SK-N-SH treated with all-trans-retinoic acid at 6 μM for 48 hours (cell line): ENCODE measurements around the gene SMC6.

Experiments
- ATAC-seq: fragments of 200-7000 bp; cut with Tn5 transposase; 3 replicates; pipeline ENCODE4 v1.9.1; 2020; ENCODE audit warnings: mild to moderate bottlenecking, moderate library complexity
- ARNTL ChIP-seq: fragments of 450-650 bp; formaldehyde crosslinking; IDR thresholded peaks from 2 replicates; pipeline ENCODE4 v1.5.0; 2020; ENCODE audit warnings: low read depth, mild to moderate bottlenecking, moderate library complexity, borderline replicate concordance
- BACH2 ChIP-seq: fragments of 250-450 bp; sonication (Bioruptor Pico); IDR thresholded peaks from 2 replicates; pipeline ENCODE4 v1.9.0; 2021; ENCODE audit warnings: mild to moderate bottlenecking, borderline replicate concordance
- CREB5 ChIP-seq: fragments of 250-450 bp; sonication (Bioruptor Pico); IDR thresholded peaks from 2 replicates; pipeline ENCODE4 v1.5.1; 2020; ENCODE audit warnings: low read depth, mild to moderate bottlenecking, moderate library complexity
- CSDC2 ChIP-seq: fragments of 250-450 bp; sonication (Bioruptor Pico); IDR thresholded peaks from 2 replicates; pipeline ENCODE4 v1.5.0; 2020; ENCODE audit warnings: mild to moderate bottlenecking, moderate library complexity
- CSRNP3 ChIP-seq: fragments of 250-450 bp; sonication (Bioruptor Pico); IDR thresholded peaks from 2 replicates; pipeline ENCODE4 v1.5.1; 2021; ENCODE audit warnings: mild to moderate bottlenecking, moderate library complexity
- ESRRG ChIP-seq: fragments of 250-450 bp; sonication (Bioruptor Pico); IDR thresholded peaks from 2 replicates; pipeline ENCODE4 v1.6.1; 2021; ENCODE audit warnings: mild to moderate bottlenecking
- GLIS3 ChIP-seq: fragments of 250-450 bp; sonication (Bioruptor Pico); IDR thresholded peaks from 2 replicates; pipeline ENCODE4 v1.5.0; 2020; ENCODE audit warnings: mild to moderate bottlenecking, moderate library complexity
- RARB ChIP-seq: fragments of 250-450 bp; sonication (Bioruptor Pico); IDR thresholded peaks from 2 replicates; pipeline ENCODE4 v1.8.0; 2021; ENCODE audit warnings: mild to moderate bottlenecking, moderate library complexity
- SNAI2 ChIP-seq: fragments of 250-450 bp; sonication (Bioruptor Pico); IDR thresholded peaks from 2 replicates; pipeline ENCODE4 v1.5.0; 2020; ENCODE audit warnings: mild to moderate bottlenecking, moderate library complexity
- TCF4 ChIP-seq: fragments of 250-450 bp; sonication (Bioruptor Pico); IDR thresholded peaks from 2 replicates; pipeline ENCODE4 v1.8.0; 2021; ENCODE audit warnings: mild to moderate bottlenecking, moderate library complexity, borderline replicate concordance
- TOX ChIP-seq: fragments of 250-450 bp; sonication (Bioruptor Pico); IDR thresholded peaks from 2 replicates; pipeline ENCODE4 v1.8.0; 2021; ENCODE audit warnings: mild to moderate bottlenecking, moderate library complexity, borderline replicate concordance
- ZC3H10 ChIP-seq: fragments of 250-450 bp; sonication (Bioruptor Pico); IDR thresholded peaks from 2 replicates; pipeline ENCODE4 v1.5.1; 2021; ENCODE audit warnings: mild to moderate bottlenecking, moderate library complexity
- ZFP3 ChIP-seq: fragments of 250-450 bp; sonication (Bioruptor Pico); IDR thresholded peaks from 2 replicates; pipeline ENCODE4 v1.5.0; 2020; ENCODE audit warnings: mild to moderate bottlenecking, moderate library complexity
- ZFP30 ChIP-seq: fragments of 450-650 bp; formaldehyde crosslinking; IDR thresholded peaks from 2 replicates; pipeline ENCODE4 v1.5.0; 2022; ENCODE audit warnings: mild to moderate bottlenecking, moderate library complexity
- ZNF70 ChIP-seq: fragments of 450-650 bp; formaldehyde crosslinking; IDR thresholded peaks from 2 replicates; pipeline ENCODE4 v1.5.0; 2020; ENCODE audit warnings: mild to moderate bottlenecking, moderate library complexity
- ZNF8 ChIP-seq: fragments of 450-650 bp; formaldehyde crosslinking; IDR thresholded peaks from 2 replicates; pipeline ENCODE4 v1.5.0; 2020; ENCODE audit warnings: mild to moderate bottlenecking, moderate library complexity
- TF ChIP-seq, protein P1 (sequence below): fragments of 250-450 bp; sonication (Bioruptor Pico); IDR thresholded peaks from 2 replicates; pipeline ENCODE4 v1.8.0; 2021; ENCODE audit warnings: low read depth, mild to moderate bottlenecking, moderate library complexity, borderline replicate concordance
- TF ChIP-seq, protein P2 (sequence below): fragments of 250-450 bp; sonication (Bioruptor Pico); IDR thresholded peaks from 2 replicates; pipeline ENCODE4 v1.5.0; 2020; ENCODE audit warnings: mild to moderate bottlenecking, moderate library complexity

SMC6 gene

GRCh38 chr2:17800219-17800618 lies 46.6 kb upstream of the SMC6 start (continued):
- TF ChIP-seq SNAI2 (CRISPR knock-in tag) (no peak), ARNTL (CRISPR knock-in tag) (no peak), ZNF8 (CRISPR knock-in tag) (no peak), BACH2 (CRISPR knock-in tag) (no peak), CREB5 (CRISPR knock-in tag) (no peak), ZC3H10 (CRISPR knock-in tag) (no peak)

GRCh38 chr2:17799301-17800120 lies 45.9 kb upstream of the SMC6 start:
- ATAC-seq = no peak
- TF ChIP-seq GLIS3 (no peak), ZNF70 (CRISPR knock-in tag) (no peak), TOX (CRISPR knock-in tag) (no peak), ESRRG (CRISPR knock-in tag) (no peak), ZFP3 (CRISPR knock-in tag) (no peak), ZFP30 (CRISPR knock-in tag) (no peak)
- TF ChIP-seq, protein P1, sequence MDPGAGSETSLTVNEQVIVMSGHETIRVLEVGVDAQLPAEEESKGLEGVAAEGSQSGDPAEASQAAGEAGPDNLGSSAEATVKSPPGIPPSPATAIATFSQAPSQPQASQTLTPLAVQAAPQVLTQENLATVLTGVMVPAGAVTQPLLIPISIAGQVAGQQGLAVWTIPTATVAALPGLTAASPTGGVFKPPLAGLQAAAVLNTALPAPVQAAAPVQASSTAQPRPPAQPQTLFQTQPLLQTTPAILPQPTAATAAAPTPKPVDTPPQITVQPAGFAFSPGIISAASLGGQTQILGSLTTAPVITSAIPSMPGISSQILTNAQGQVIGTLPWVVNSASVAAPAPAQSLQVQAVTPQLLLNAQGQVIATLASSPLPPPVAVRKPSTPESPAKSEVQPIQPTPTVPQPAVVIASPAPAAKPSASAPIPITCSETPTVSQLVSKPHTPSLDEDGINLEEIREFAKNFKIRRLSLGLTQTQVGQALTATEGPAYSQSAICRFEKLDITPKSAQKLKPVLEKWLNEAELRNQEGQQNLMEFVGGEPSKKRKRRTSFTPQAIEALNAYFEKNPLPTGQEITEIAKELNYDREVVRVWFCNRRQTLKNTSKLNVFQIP (CRISPR knock-in tag) = no peak
- TF ChIP-seq, protein P2, sequence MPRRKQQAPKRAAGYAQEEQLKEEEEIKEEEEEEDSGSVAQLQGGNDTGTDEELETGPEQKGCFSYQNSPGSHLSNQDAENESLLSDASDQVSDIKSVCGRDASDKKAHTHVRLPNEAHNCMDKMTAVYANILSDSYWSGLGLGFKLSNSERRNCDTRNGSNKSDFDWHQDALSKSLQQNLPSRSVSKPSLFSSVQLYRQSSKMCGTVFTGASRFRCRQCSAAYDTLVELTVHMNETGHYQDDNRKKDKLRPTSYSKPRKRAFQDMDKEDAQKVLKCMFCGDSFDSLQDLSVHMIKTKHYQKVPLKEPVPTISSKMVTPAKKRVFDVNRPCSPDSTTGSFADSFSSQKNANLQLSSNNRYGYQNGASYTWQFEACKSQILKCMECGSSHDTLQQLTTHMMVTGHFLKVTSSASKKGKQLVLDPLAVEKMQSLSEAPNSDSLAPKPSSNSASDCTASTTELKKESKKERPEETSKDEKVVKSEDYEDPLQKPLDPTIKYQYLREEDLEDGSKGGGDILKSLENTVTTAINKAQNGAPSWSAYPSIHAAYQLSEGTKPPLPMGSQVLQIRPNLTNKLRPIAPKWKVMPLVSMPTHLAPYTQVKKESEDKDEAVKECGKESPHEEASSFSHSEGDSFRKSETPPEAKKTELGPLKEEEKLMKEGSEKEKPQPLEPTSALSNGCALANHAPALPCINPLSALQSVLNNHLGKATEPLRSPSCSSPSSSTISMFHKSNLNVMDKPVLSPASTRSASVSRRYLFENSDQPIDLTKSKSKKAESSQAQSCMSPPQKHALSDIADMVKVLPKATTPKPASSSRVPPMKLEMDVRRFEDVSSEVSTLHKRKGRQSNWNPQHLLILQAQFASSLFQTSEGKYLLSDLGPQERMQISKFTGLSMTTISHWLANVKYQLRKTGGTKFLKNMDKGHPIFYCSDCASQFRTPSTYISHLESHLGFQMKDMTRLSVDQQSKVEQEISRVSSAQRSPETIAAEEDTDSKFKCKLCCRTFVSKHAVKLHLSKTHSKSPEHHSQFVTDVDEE = no peak

DNA sequence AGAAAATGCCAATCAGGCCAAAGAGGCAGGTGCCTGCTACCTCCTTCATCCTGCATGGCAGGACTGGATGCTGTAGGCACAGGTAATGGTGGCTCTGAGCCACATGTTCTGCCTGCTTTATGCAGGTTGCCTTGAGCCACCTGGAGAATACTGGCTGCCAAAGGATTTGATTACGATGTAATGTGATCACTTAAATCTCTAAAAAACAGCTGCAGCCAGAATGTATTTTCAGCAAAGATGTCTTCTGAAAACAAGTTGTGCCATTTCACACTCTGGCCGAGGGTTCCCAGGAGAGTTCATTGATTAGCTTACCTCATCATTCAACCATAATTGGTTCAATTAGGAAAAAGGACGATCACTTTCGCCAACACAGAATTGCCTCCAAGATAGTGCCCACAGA lies 44.7 kb upstream of the SMC6 start:
- no peak for ATAC-seq

More for the DNA sequence above, 44.7 kb upstream of the SMC6 start:
- TF ChIP-seq SNAI2 (CRISPR knock-in tag) = no peak
- TF ChIP-seq TCF4 (CRISPR knock-in tag) = no peak
- no peak for TF ChIP-seq ARNTL (CRISPR knock-in tag)
- no peak for TF ChIP-seq ZNF70 (CRISPR knock-in tag)
- TF ChIP-seq CSDC2 (CRISPR knock-in tag) = no peak
- no peak for TF ChIP-seq GLIS3
- no peak for TF ChIP-seq TOX (CRISPR knock-in tag)
- no peak for TF ChIP-seq BACH2 (CRISPR knock-in tag)
- TF ChIP-seq RARB (CRISPR knock-in tag) = no peak
- TF ChIP-seq CSRNP3 (CRISPR knock-in tag) = no peak
- TF ChIP-seq ZFP3 (CRISPR knock-in tag) = no peak
- TF ChIP-seq ESRRG (CRISPR knock-in tag) = no peak
- TF ChIP-seq ZNF8 (CRISPR knock-in tag) = no peak
- no peak for TF ChIP-seq CREB5 (CRISPR knock-in tag)
- TF ChIP-seq, all 23 proteins: peak for 0
